Hindlimb muscle (tissue), 1 donor: Measurements from ENCODE around the gene ANKS3. TPM values are rescaled to one million over a fixed set of nuclear protein-coding genes. Genes with fewer than 3 reads are reported as not detected.

Experiments used
- DNase-seq: peaks from one replicate; pipeline ENCODE4 v3.0.0-alpha.2; 2013
- polyA plus RNA-seq: library from polyadenylated mRNA; unstranded; fragments of 120-200 nt; gene quantifications from one replicate; pipeline ENCODE4 v1.2.1, GENCODE V29; 2013; ENCODE audit not compliant: insufficient read length

ANKS3 gene
- polyA plus RNA-seq, 1 donor: 16.6 TPM

DNA sequence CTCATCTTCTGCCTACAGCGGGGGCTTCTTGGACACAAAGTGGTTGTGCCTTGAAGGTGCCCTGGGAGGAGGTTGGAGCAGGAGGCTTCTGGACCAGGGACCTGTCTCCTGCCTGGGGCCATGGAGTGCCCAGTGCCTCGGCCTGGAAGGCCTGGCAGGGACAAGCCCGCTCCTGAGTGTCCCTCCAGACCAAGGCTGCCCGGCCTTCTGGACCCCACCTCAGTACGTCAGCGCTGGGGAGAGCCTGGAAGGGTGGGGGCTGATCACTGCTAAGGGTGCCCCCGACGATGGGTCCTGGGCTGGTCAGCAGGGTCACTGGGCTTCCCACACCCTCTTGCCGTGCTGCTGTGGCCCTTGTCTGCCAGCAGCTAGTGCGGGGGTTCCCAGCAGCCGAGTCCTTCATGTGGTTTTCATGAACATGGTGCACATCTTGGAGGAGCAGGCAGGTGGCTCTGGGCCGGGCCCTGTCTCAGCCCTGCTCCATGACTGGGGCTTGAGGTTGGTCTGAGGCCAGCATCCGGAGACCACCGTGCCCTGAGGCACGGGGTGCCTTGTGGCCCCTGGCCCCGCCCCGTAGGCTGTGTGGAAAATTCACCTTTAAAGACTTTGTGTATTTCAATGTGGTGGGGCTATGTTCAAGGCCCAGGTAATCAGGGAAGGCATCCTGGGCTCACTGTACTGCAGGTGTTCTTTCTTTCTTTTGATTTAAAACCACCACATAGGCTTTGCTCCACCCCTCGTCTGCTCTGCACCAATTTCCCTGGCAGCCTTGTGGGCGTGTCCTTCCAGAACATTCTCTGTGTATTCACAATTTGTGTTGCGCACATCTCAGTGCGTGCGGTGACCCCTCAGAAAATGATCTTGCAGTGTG is 87.1 kb downstream of the ANKS3 start:
- no peak for DNase-seq

Other genes starting within 250 kb of the ANKS3 start
- 42.8 TPM for gene CDIP1, start 195.5 kb downstream of the ANKS3 start, polyA plus RNA-seq
- gene C16orf96, start 177.9 kb downstream of the ANKS3 start, polyA plus RNA-seq: 1.1 TPM
- 25.1 TPM for gene UBALD1, start 119.4 kb downstream of the ANKS3 start, polyA plus RNA-seq
- 46.0 TPM for gene MGRN1, start 109.4 kb downstream of the ANKS3 start, polyA plus RNA-seq
- gene NUDT16L1, start 40.7 kb downstream of the ANKS3 start, polyA plus RNA-seq: 29.2 TPM
- 1.1 TPM for gene DNAAF8, start 266 bp upstream of the ANKS3 start, polyA plus RNA-seq
- gene ZNF500, start 32.9 kb upstream of the ANKS3 start, polyA plus RNA-seq: 13.9 TPM
- gene SEPTIN12, start 54.1 kb upstream of the ANKS3 start, polyA plus RNA-seq: not detected
- not detected for gene SMIM22, start 61.1 kb upstream of the ANKS3 start, polyA plus RNA-seq
- 15.7 TPM for gene ROGDI, start 68.4 kb upstream of the ANKS3 start, polyA plus RNA-seq
- gene GLYR1, start 113.0 kb upstream of the ANKS3 start, polyA plus RNA-seq: 54.5 TPM
- gene UBN1, start 113.2 kb upstream of the ANKS3 start, polyA plus RNA-seq: 19.0 TPM
- gene PPL, start 202.9 kb upstream of the ANKS3 start, polyA plus RNA-seq: 1.7 TPM
- gene SEC14L5, start 224.1 kb upstream of the ANKS3 start, polyA plus RNA-seq: 0.46 TPM